Thymus (tissue), 11 donors: ENCODE results near the gene AMMECR1. TPM values are rescaled to one million over a fixed set of nuclear protein-coding genes. Genes with fewer than 3 reads are reported as not detected.
A peak's percentile ranks its signal among the peaks of the same experiment; 100 is the strongest.
"Not testable (repeated sequence)": the region's sequence is repeated elsewhere in the genome, so short reads cannot be mapped to it uniquely, and the experiment has no call there.

Experiments used
- DNase-seq, 9 donors: peaks; one replicate each; pipeline ENCODE4 v3.0.0-alpha.2; 2013; ENCODE audit warnings: low spot score in 9 of 9, low read depth in 6 of 9, missing footprints in 1 of 9
- H3K27ac ChIP-seq, 2 donors: one replicate each; pipeline ENCODE4 v1.5.1; 2013; ENCODE audit warnings: control low read depth in 1 of 2, low read depth in 1 of 2, low read length in 1 of 2, mild to moderate bottlenecking in 1 of 2, moderate library complexity in 1 of 2
- H3K27me3 ChIP-seq, 2 donors: one replicate each; pipeline ENCODE4 v1.5.1; 2013; ENCODE audit warnings: low read length in 1 of 2; ENCODE audit not compliant: control insufficient read depth in 2 of 2, insufficient read depth in 1 of 2
- H3K36me3 ChIP-seq, 2 donors: one replicate each; pipeline ENCODE4 v1.5.1; 2013; ENCODE audit warnings: low read length in 1 of 2, mild to moderate bottlenecking in 1 of 2, moderate library complexity in 1 of 2; ENCODE audit not compliant: control insufficient read depth in 2 of 2, insufficient read depth in 2 of 2
- H3K4me1 ChIP-seq, 2 donors: one replicate each; pipeline ENCODE4 v1.5.1; 2013; ENCODE audit warnings: low read length in 2 of 2; ENCODE audit not compliant: control insufficient read depth in 2 of 2, insufficient read depth in 2 of 2
- H3K4me3 ChIP-seq, 2 donors: one replicate each; pipeline ENCODE4 v1.5.1; 2013; ENCODE audit warnings: low read length in 2 of 2, control low read depth in 1 of 2, mild to moderate bottlenecking in 1 of 2
- H3K9me3 ChIP-seq, 2 donors: one replicate each; pipeline ENCODE4 v1.5.1; 2013; ENCODE audit warnings: low read length in 1 of 2, mild to moderate bottlenecking in 1 of 2; ENCODE audit not compliant: control insufficient read depth in 2 of 2, insufficient read depth in 1 of 2
- WGBS: extraction: QIAGEN DNeasy Blood & Tissue Kit; methylation state at CpG from one replicate; pipeline ENCODE4 v1.1.7; 2013; 5-methylcytosine and 5-hydroxymethylcytosine counted together
- polyA plus RNA-seq: library from polyadenylated mRNA; stranded (reverse); fragments of 200-250 nt; gene quantifications from one replicate; pipeline ENCODE4 v1.2.3, GENCODE V29; 2013
- total RNA-seq: library from RNA; stranded (reverse); fragments of 120-200 nt; gene quantifications from one replicate; pipeline ENCODE4 v1.2.4, GENCODE V29; 2013
- donor health status: healthy.

The AMMECR1 gene
- total and polyA plus RNA-seq, 2 donors = 5.1 to 7.0 TPM

GRCh38 chrX:110331444-110332030 is 13.7 kb upstream of the AMMECR1 start:
- H3K4me1 ChIP-seq = no peaks in the 10 kb centered on the region
- DNase-seq = no peak
- H3K36me3 ChIP-seq = no peaks in the 10 kb centered on the region
- H3K27me3 ChIP-seq = no peaks in the 10 kb centered on the region
- H3K4me3 ChIP-seq = no peak overlapping the region
- H3K27ac ChIP-seq = no peak overlapping the region
- WGBS = 36% methylated on average over 3 of the region's 3 CpGs
- no peaks in the 10 kb centered on the region for H3K9me3 ChIP-seq

DNA sequence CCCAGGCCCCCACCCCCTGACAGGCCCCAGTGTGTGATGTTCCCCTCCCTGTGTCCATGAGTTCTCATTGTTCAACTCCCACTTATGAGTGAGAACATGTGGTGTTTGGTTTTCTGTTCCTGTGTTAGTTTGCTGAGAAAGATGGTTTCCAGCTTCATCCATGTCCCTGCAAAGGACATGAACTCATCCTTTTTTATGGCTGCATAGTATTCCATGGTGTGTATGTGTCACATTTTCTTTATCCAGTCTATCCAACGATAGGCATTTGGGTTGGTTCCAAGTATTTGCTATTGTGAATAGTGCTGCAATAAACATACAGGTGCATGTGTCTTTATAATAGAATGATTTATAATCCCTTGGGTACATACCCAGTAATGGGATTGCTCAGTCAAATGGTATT is 10.7 kb upstream of the AMMECR1 start:
- H3K27ac ChIP-seq, H3K27me3 ChIP-seq: not testable (repeated sequence)
- 93% methylated on average over 1 of the region's 1 CpG for WGBS

DNA sequence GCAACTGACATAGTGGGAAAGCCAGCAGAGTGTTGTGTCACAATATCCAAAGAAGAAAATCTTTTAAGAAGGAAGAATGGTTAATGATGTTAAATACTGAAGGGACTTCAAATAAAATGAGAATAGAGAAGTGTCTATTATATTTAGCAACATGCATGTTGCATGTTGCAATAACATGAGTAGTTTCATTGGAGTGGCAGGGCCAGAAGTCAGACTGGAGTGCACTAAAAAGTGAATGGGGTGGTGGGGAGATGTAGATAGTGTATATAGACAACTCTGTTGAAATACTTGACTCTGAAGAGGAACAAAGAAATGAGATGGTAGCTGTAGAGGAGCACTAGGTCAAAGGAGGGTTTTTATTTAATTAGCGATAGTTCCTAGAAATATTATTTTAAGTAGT is 9.5 kb upstream of the AMMECR1 start:
- Histone ChIP-seq H3K9me3 (no peaks in the 10 kb centered on the region), H3K27ac (no peak overlapping the region), H3K27me3 (no peaks in the 10 kb centered on the region), H3K4me1 (no peaks in the 10 kb centered on the region), H3K4me3 (no peak overlapping the region), H3K36me3 (no peaks in the 10 kb centered on the region)
- no peak for DNase-seq
- 95% methylated on average over 1 of the region's 1 CpG for WGBS

More for the DNA sequence above, 10.7 kb upstream of the AMMECR1 start:
- H3K36me3 ChIP-seq, DNase-seq, H3K9me3 ChIP-seq, H3K4me1 ChIP-seq, H3K4me3 ChIP-seq: not testable (repeated sequence)

GRCh38 chrX:110326712-110327111 is 8.8 kb upstream of the AMMECR1 start:
- DNase-seq = no peak
- Histone ChIP-seq H3K27ac (no peak overlapping the region), H3K27me3 (no peaks in the 10 kb centered on the region), H3K36me3 (no peaks in the 10 kb centered on the region), H3K4me3 (no peak overlapping the region), H3K9me3 (no peaks in the 10 kb centered on the region), H3K4me1 (no peaks in the 10 kb centered on the region)
- WGBS = 98% methylated on average over 4 of the region's 4 CpGs

DNA sequence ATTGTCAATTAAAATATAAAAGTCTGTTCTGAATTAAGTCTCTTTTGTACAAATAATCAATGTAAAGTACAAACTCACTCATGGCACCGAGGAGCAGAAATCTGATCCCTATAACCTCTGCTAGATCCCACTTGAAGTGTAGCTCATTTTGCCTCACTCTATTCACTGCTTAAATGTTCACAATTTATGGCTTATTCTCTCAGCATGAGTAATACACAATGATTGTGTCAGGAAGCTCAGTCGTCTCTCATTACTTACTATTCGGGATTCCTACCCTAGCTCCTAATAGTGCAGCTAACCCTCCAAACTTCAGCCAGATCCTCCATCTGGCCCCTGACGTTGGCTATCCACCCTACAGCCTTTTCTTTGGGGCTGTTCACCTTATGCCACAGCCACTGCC is 4.7 kb upstream of the AMMECR1 start:
- Histone ChIP-seq H3K4me1 (no peaks in the 10 kb centered on the region), H3K36me3 (no peaks in the 10 kb centered on the region), H3K4me3 (no peak overlapping the region), H3K27ac (no peak overlapping the region), H3K9me3 (no peaks in the 10 kb centered on the region), H3K27me3 (peaks cover 0 to 6% of the 10 kb centered on the region in 2 donors)
- WGBS = 97% methylated on average over 4 of the region's 4 CpGs
- DNase-seq = no peak

DNA sequence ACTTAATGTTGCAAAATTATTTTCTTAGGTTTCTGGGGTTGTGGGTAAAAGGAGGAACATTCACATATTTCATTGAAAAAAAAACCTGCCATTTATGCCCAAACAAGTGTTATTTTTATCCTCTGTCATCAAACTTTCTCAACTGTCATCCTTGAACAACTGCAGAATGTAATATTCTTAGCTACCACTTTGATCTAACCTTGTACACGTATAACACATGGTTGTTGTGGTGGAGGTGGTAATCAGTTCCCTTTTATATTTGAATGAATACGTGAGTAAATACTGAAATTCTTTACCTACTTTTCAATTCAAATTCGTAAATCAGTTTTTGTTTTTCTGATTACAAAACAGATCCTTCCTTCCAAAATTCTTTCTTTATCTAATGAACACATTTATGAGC is 3.8 kb upstream of the AMMECR1 start:
- 26% methylated on average over 3 of the region's 3 CpGs for WGBS
- H3K4me1 ChIP-seq = no peaks in the 10 kb centered on the region
- no peaks in the 10 kb centered on the region for H3K36me3 ChIP-seq
- H3K27me3 ChIP-seq = peaks cover 0 to 11% of the 10 kb centered on the region in 2 donors
- no peaks in the 10 kb centered on the region for H3K9me3 ChIP-seq
- H3K4me3 ChIP-seq = no peak overlapping the region
- no peak overlapping the region for H3K27ac ChIP-seq
- peak in 1 of 9 donors; percentile 17 for DNase-seq

GRCh38 chrX:110321081-110321480 is 3.2 kb upstream of the AMMECR1 start:
- peaks cover 0 to 11% of the 10 kb centered on the region in 2 donors for H3K27me3 ChIP-seq
- DNase-seq = no peak
- no peak overlapping the region for H3K4me3 ChIP-seq
- H3K4me1 ChIP-seq = no peaks in the 10 kb centered on the region
- no peaks in the 10 kb centered on the region for H3K9me3 ChIP-seq
- H3K27ac ChIP-seq = no peak overlapping the region
- no peaks in the 10 kb centered on the region for H3K36me3 ChIP-seq

DNA sequence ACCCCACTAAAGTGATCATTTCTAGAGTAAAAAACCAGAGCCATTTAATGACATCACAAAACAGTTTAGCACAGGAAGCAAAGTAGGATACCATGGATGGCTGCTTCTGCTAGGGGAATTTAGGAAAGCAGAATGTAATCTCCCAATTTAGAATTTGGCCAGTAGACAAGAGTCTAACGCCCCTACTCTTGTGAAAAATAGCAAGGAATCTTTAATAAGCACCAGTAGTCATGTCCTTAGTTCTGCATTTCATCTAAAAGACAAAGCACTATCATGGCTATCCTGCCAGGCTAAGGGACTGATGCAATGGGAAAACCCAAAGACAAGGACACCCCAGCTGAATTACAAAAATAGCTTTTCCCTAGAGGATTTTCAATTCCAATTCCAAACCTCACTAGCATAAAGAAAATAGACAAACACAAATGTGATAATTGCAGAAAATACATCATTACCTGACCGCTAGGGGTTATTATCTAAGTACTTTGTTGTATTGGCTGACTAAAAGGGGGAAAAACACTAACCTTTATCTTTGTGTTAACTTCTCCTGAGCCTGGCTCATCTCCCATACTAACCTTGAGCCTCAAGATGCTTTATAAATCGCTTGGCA is 2.6 kb upstream of the AMMECR1 start:
- Histone ChIP-seq H3K27ac (no peak overlapping the region), H3K4me1 (no peaks in the 10 kb centered on the region), H3K27me3 (peaks cover 0 to 11% of the 10 kb centered on the region in 2 donors), H3K36me3 (no peaks in the 10 kb centered on the region), H3K4me3 (no peak overlapping the region), H3K9me3 (no peaks in the 10 kb centered on the region)
- WGBS = 95% methylated on average over 3 of the region's 3 CpGs
- DNase-seq = no peak

GRCh38 chrX:110318664-110318968 is 731 bp upstream of the AMMECR1 start:
- peaks cover 0 to 11% of the 10 kb centered on the region in 2 donors for H3K27me3 ChIP-seq
- no peaks in the 10 kb centered on the region for H3K4me1 ChIP-seq
- WGBS = 21% methylated on average over 4 of the region's 4 CpGs
- peak in 1 of 9 donors; percentile 47 for DNase-seq
- H3K4me3 ChIP-seq = peak overlapping the region; percentile 57 to 77
- no peaks in the 10 kb centered on the region for H3K9me3 ChIP-seq
- H3K27ac ChIP-seq = peak overlapping the region; percentile 38 to 80
- H3K36me3 ChIP-seq = no peaks in the 10 kb centered on the region
